Activated T-cell treated with anti-CD3 and anti-CD28 coated beads for 24 hours (primary cell): ENCODE measurements around the gene THAP11.

Experiments used
- DNase-seq: peaks from one replicate; pipeline ENCODE4 v3.0.0-alpha.2; 2020; ENCODE audit warnings: low read depth

The THAP11 gene

GRCh38 chr16:67883872-67884261 lies 41.7 kb downstream of the THAP11 start:
- peak; percentile 63 for DNase-seq

DNA sequence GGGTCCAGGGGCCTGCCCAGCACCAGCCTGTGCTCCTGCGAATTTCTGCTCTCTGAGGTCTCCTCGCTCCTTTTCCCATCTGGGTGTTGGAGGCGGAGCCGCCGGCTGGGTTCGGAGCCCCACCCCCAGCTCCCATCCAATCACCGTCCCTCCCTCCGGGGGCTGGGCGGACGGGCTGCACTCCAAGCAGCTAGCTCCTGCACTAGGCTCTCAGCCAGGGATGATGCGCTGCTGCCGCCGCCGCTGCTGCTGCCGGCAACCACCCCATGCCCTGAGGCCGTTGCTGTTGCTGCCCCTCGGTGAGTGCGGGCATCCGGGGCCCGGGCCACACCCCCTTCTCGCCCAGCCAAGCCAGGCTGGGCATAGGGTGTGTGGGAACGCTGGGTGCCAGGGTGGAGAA lies 42.6 kb downstream of the THAP11 start, which contains the start of gene NRN1L:
Gene NRN1L (plus strand): TSS at position 202 of the 400 bp plus-strand sequence. CDS start 19 bp downstream, at position 221.
- no peak for DNase-seq

DNA sequence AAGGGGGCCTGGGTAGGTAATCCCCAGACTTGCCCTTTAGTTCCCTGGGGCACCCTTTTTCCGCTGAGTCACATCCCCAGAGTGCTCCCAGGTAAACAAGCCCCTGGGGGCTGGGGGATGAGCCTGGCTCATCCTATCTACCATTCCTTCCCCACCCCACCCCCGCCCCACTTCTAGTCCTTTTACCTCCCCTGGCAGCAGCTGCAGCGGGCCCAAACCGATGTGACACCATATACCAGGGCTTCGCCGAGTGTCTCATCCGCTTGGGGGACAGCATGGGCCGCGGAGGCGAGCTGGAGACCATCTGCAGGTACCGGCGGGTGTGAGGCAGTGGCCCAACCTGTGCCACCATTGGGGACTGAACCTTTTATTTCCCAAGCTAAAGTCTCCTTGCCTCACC lies 43.4 kb downstream of the THAP11 start:
- DNase-seq: no peak

- no peak for DNase-seq
Measured at GRCh38 chr16:67885976-67886375, 43.9 kb downstream of the THAP11 start.

- DNase-seq: no peak
Measured at GRCh38 chr16:67886387-67886786, 44.3 kb downstream of the THAP11 start.

GRCh38 chr16:67888331-67888730 lies 46.2 kb downstream of the THAP11 start:
- DNase-seq: no peak

GRCh38 chr16:67892375-67892774 lies 50.3 kb downstream of the THAP11 start:
- DNase-seq: no peak

- DNase-seq: peak; percentile 91
Measured at GRCh38 chr16:67892899-67893742, 51.0 kb downstream of the THAP11 start, which contains the start of gene PSKH1. Gene PSKH1, plus strand, starts transcription at chr16:67893254. Its CDS starts 15,496 bp downstream, at chr16:67908750.
